K562 (cell line): ENCODE results near the gene ITPR1.

ENCODE experiments used
- CREBBP ChIP-seq: IDR thresholded peaks from one replicate; pipeline ENCODE4 v1.6.1; 2012; ENCODE audit warnings: low read depth, mild to moderate bottlenecking, control low read depth, inconsistent platforms, low read length
- FOXM1 ChIP-seq, 2 experiments: fragments of 450-650 bp in 1 of 2; sonication (generic) in 1 of 2; formaldehyde crosslinking in 1 of 2; IDR thresholded peaks; 2 replicates each; pipeline versions ENCODE4 v1.6.1 to v1.9.0; 2017 to 2022; ENCODE audit warnings: low read depth in 2 of 2, mild to moderate bottlenecking in 2 of 2, missing genetic modification reagents in 1 of 2, moderate library complexity in 1 of 2
- RFX5 ChIP-seq: IDR thresholded peaks from 2 replicates; pipeline ENCODE4 v1.6.1; 2011; ENCODE audit warnings: low read depth, mild to moderate bottlenecking, improper control_type of control experiment, low read length
- SRF ChIP-seq, 2 experiments: fragments of 250-450, 450-650 bp in 1 of 2; sonication (Bioruptor Pico) in 1 of 2; sonication (generic) in 1 of 2; formaldehyde crosslinking; IDR thresholded peaks; 2 replicates each; pipeline versions ENCODE4 v1.5.0 to v1.5.1; 2020 to 2022; ENCODE audit warnings: mild to moderate bottlenecking in 1 of 2, missing genetic modification reagents in 1 of 2
- TEAD4 ChIP-seq, 2 experiments: sonication (generic) in 1 of 2; formaldehyde crosslinking in 1 of 2; IDR thresholded peaks; 2 replicates each; pipeline versions ENCODE4 v1.6.1 to v1.8.0; 2012 to 2022; ENCODE audit warnings: borderline replicate concordance in 1 of 2, inconsistent platforms in 1 of 2, low read length in 1 of 2, mild to moderate bottlenecking in 1 of 2, missing genetic modification reagents in 1 of 2
- ZNF24 ChIP-seq: fragments of 450-650 bp; IDR thresholded peaks from 2 replicates; pipeline ENCODE4 v1.6.1; 2016
- ZNF512 ChIP-seq: IDR thresholded peaks from 2 replicates; pipeline ENCODE4 v1.6.1; 2016; ENCODE audit warnings: missing genetic modification characterization, missing compliant biosample characterization

GRCh38 chr3:4593014-4593413 is 99.9 kb downstream of the ITPR1 start:
- TF ChIP-seq TEAD4 (IDR thresholded peaks at IDR 0.05; ENCODE audit: low read length) (no peak), TEAD4 (CRISPR knock-in tag; IDR thresholded peaks at IDR 0.05; ENCODE audit: borderline replicate concordance) (no peak), FOXM1 (IDR thresholded peaks at IDR 0.05; ENCODE audit: low read depth) (no peak), FOXM1 (CRISPR knock-in tag; IDR thresholded peaks at IDR 0.05; ENCODE audit: low read depth) (no peak), ZNF24 (no peak), CREBBP (no peak), ZNF512 (tag) (no peak), SRF (CRISPR knock-in tag; IDR thresholded peaks at IDR 0.05) (no peak), RFX5 (no peak)
